Heart left ventricle (tissue), 16 donors: ENCODE results near the gene HAL. TPM values are rescaled to one million over a fixed set of nuclear protein-coding genes. Genes with fewer than 3 reads are reported as not detected.

Experiments used
- ATAC-seq, 4 donors: fragments of 200-7000 bp; cut with Tn5 transposase; one replicate each; pipeline ENCODE4 v1.9.1; 2020 to 2022; ENCODE audit warnings: moderate library complexity in 4 of 4, mild to moderate bottlenecking in 3 of 4, moderate number of reproducible peaks in 1 of 4
- DNase-seq, 5 donors: peaks; one replicate each; pipeline ENCODE4 v3.0.0-alpha.2; 2020
- H3K27ac ChIP-seq, 12 donors: fragments of 200-600 bp; sonication (generic) in 4 of 12; one replicate each; pipeline versions ENCODE4 v1.5.0 to v1.8.0; 2016 to 2022; ENCODE audit warnings: mild to moderate bottlenecking in 2 of 12
- H3K27me3 ChIP-seq, 9 donors: fragments of 200-600 bp; sonication (generic) in 2 of 9; one replicate each; pipeline versions ENCODE4 v1.5.1 to v1.8.0; 2016 to 2022; ENCODE audit warnings: mild to moderate bottlenecking in 3 of 9
- H3K36me3 ChIP-seq, 9 donors: fragments of 200-600 bp; sonication (generic) in 2 of 9; one replicate each; pipeline versions ENCODE4 v1.5.0 to v1.8.0; 2018 to 2022; ENCODE audit warnings: mild to moderate bottlenecking in 2 of 9
- H3K4me1 ChIP-seq, 12 donors: fragments of 200-600 bp; sonication (generic) in 4 of 12; one replicate each; pipeline versions ENCODE4 v1.5.0 to v1.8.0; 2016 to 2022; ENCODE audit warnings: mild to moderate bottlenecking in 3 of 12
- H3K4me3 ChIP-seq, 12 donors: fragments of 200-600 bp; sonication (generic) in 4 of 12; one replicate each; pipeline versions ENCODE4 v1.5.0 to v1.8.0; 2017 to 2022; ENCODE audit warnings: mild to moderate bottlenecking in 9 of 12, moderate library complexity in 4 of 12
- H3K9me3 ChIP-seq, 12 donors: fragments of 200-600 bp; sonication (generic) in 4 of 12; one replicate each; pipeline versions ENCODE4 v1.5.0 to v1.8.0; 2016 to 2022; ENCODE audit warnings: mild to moderate bottlenecking in 1 of 12
- CTCF ChIP-seq, 12 donors: fragments of 200-600 bp; sonication (generic) in 4 of 12; IDR thresholded peaks; one replicate each; pipeline versions ENCODE4 v1.5.0 to v1.8.0; 2018 to 2022; ENCODE audit warnings: antibody characterized with exemption in 12 of 12, mild to moderate bottlenecking in 5 of 12
- POLR2A ChIP-seq, 2 donors: fragments of 450-650 bp; IDR thresholded peaks; one replicate each; pipeline ENCODE4 v1.6.1; 2017; ENCODE audit warnings: antibody characterized with exemption in 2 of 2, mild to moderate bottlenecking in 2 of 2, moderate library complexity in 2 of 2
- WGBS, 4 donors: extraction: QIAGEN DNeasy Blood & Tissue Kit in 2 of 4; methylation state at CpG; one replicate each; pipeline versions ENCODE4 v1.1.5 to v1.1.7; 2013 to 2018; 5-methylcytosine and 5-hydroxymethylcytosine counted together
- intact Hi-C, 10 donors: fragments of 100-400 bp; cut with DNase I; formaldehyde crosslinking; loops; one replicate each; pipeline versions ENCODE4 v1.11.1 to v1.14.2; 2022
- long read RNA-seq, 3 donors: library from polyadenylated mRNA; unstranded; transcript quantifications; one replicate each; pipeline ENCODE4 v2.0.0, GENCODE V29; 2020 to 2021
- polyA plus RNA-seq, 2 donors: library from polyadenylated mRNA; stranded (reverse); fragments of 200-250 nt; gene quantifications; one replicate each; pipeline ENCODE4 v1.2.3, GENCODE V29; 2013
- total RNA-seq, 9 donors: library from RNA; depleted of rRNA in 2 of 9; stranded (reverse); fragments of >200 nt in 2 of 9; fragmentation: NEBNext Ultra II Directional in 3 of 9; extraction: Animal tissue kit (Norgen Biotek cat#: 25700) in 3 of 9; gene quantifications; one replicate each; pipeline versions ENCODE4 v1.1.0 to v1.2.4, GENCODE V29; 2016 to 2023
- donor health status: ischemic (EF 13 %, LVEDD 7.1; RV severe dilation, severe dysfunction).
- donor health status: healthy with polysubstance abuse.
- donor health status: DM: no; HTN: yes; CAD: no.
- donor health status: DM: no; HTN: no; CAD: no.
- donor health status: ischemic (EF 25% LVEDD 6.9; RV normal size, moderate dysfunction).
- donor health status: ischemic (EF 25% LVEDD 5.7; RV mildly dilated, moderate dysfunction).
- donor health status: healthy.
- donor health status: DM: yes; HTN: yes; CAD: no.
- donor health status: ischemic (EF 35%, LVEDD 5.7; RV mildly dilated, moderate dysfunction).
- donor health status: nonischemic (EF 11% LVEDD 7.7; RV severe dilation, severe dysfunction).
- donor health status: DM: yes; HTN: yes; CAD: no.
- donor health status: PGD.
- donor health status: ischemic (EF 29% LVEDD 5.4; RV normal size, mild dysfunction).
- donor health status: nonischemic (EF 23%, LVEDD 6.1; RV moderate dilation, normal function).

Gene HAL, protein sequence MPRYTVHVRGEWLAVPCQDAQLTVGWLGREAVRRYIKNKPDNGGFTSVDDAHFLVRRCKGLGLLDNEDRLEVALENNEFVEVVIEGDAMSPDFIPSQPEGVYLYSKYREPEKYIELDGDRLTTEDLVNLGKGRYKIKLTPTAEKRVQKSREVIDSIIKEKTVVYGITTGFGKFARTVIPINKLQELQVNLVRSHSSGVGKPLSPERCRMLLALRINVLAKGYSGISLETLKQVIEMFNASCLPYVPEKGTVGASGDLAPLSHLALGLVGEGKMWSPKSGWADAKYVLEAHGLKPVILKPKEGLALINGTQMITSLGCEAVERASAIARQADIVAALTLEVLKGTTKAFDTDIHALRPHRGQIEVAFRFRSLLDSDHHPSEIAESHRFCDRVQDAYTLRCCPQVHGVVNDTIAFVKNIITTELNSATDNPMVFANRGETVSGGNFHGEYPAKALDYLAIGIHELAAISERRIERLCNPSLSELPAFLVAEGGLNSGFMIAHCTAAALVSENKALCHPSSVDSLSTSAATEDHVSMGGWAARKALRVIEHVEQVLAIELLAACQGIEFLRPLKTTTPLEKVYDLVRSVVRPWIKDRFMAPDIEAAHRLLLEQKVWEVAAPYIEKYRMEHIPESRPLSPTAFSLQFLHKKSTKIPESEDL
- total RNA-seq, result under 1 TPM in 4 of 9 donors, not detected in 5; 0.10 to 0.79 (median 0.31) TPM
- under 1 TPM; 0.04 to 0.07 TPM for polyA plus RNA-seq
- long read RNA-seq, donor 1, result 0 reads
- long read RNA-seq, donor 2, result 0 reads
- long read RNA-seq, donor 3, result 0 reads

DNA sequence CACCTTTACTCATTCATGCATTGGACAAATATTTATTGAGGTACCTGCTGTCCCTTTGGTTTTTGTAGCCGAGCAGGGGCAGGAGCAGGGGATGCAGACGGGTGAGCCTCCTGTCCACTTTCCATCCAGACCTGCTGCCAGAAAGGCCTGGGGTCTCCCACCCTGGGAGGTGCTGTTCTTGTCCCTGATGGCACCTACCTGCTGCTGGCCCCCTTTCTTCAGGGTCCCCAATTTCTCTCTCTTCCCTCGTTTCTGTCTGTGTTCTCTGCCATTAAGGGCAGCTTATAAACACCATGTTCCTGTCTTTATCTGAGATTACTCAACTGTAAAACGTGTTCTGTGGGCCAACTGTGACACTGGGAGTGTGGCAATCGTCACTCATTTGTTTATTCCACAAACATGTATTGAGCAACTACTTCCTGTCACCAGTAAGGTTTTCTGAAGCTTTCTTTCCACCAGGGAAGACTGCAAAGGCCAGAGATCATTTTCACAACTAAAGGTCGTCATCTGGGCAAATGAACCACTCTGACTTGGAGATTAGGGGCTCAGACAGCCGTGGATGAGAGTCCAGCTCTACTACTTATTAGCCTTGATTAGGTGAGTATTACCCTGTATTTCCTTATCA, at the start of gene HAL:
Gene HAL (minus strand): TSS at position 311 of the 625 bp plus-strand sequence. CDS start 434 bp downstream, outside the sequence.
- ATAC-seq (peak in 2 of 4 donors; percentile 28 to 58), DNase-seq (no peak)
- Histone ChIP-seq H3K27me3 (no peaks in the 10 kb centered on the region), H3K9me3 (no peaks in the 10 kb centered on the region), H3K27ac (no peak within 1 kb of the TSS), H3K4me3 (no peak within 1 kb of the TSS), H3K4me1 (peaks cover 0 to 4% (median 0%) of the 10 kb centered on the region in 12 donors), H3K36me3 (peaks cover 0 to 16% (median 6%) of the 10 kb centered on the region in 9 donors)
- TF ChIP-seq POLR2A (IDR thresholded peaks at IDR 0.05) (no peak), CTCF (IDR thresholded peaks at IDR 0.05) (no peak)
- whole genome bisulfite sequencing, 4 donors, result 62 to 71% (median 69%) methylated on average over 7 of the region's 7 CpGs
- intact Hi-C loops, result loop anchor here in 9 of 10 donors (5.0 to 10.0 kb wide), 5 partner anchors 79 to 414 kb away; no protein-coding TSS in a partner anchor

GRCh38 chr12:96045566-96045965, 49.4 kb upstream of the HAL start:
- no peak overlapping the region for H3K4me3 ChIP-seq
- H3K27ac ChIP-seq, result peak overlapping the region in 1 of 12 donors; percentile 71
- 82 to 86% (median 84%) methylated on average over 7 of the region's 7 CpGs for WGBS, 4 donors

GRCh38 chr12:96044943-96045290, 48.8 kb upstream of the HAL start:
- no peak overlapping the region for H3K4me3 ChIP-seq
- TF ChIP-seq CTCF (IDR thresholded peaks at IDR 0.05), result no peak
- TF ChIP-seq POLR2A (IDR thresholded peaks at IDR 0.05), result no peak
- H3K36me3 ChIP-seq, result no peaks in the 10 kb centered on the region
- H3K9me3 ChIP-seq, result no peaks in the 10 kb centered on the region
- 94 to 100% (median 96%) methylated on average over 2 of the region's 2 CpGs for WGBS, 4 donors
- peak overlapping the region in 1 of 12 donors; percentile 71 for H3K27ac ChIP-seq
- H3K27me3 ChIP-seq, result no peaks in the 10 kb centered on the region
- DNase-seq (no peak), ATAC-seq (no peak)
- intact Hi-C loops, result no loop called here
- peaks cover 0 to 61% (median 5%) of the 10 kb centered on the region in 12 donors for H3K4me1 ChIP-seq

More at GRCh38 chr12:96045566-96045965, 49.4 kb upstream of the HAL start:
- no peak for DNase-seq
- no peaks in the 10 kb centered on the region for H3K36me3 ChIP-seq
- peaks cover 0 to 61% (median 5%) of the 10 kb centered on the region in 12 donors for H3K4me1 ChIP-seq
- H3K9me3 ChIP-seq, result no peaks in the 10 kb centered on the region
- H3K27me3 ChIP-seq, result no peaks in the 10 kb centered on the region
- peak in 2 of 4 donors; percentile 15 to 45 for ATAC-seq
- intact Hi-C loops, result no loop called here
- no peak for TF ChIP-seq POLR2A (IDR thresholded peaks at IDR 0.05)
- TF ChIP-seq CTCF (IDR thresholded peaks at IDR 0.05), result no peak
